Astrocyte (in vitro differentiated cells and primary cell): ENCODE results near the gene COPZ2.

Experiments
- CTCF ChIP-seq: IDR thresholded peaks from 2 replicates; pipeline ENCODE4 v1.5.1; 2011; ENCODE audit warnings: low read depth, mild to moderate bottlenecking, inconsistent platforms, low read length, moderate library complexity; ENCODE audit not compliant: insufficient read depth
- EZH2 ChIP-seq: IDR thresholded peaks from 2 replicates; pipeline ENCODE4 v1.6.1; 2012; ENCODE audit warnings: mild to moderate bottlenecking, low read length, inconsistent platforms; ENCODE audit not compliant: insufficient read depth

GRCh38 chr17:47998044-47998443 lies 39.6 kb downstream of the COPZ2 start:
- TF ChIP-seq CTCF (no peak), EZH2 (no peak)
